GM19438 (cell line): ENCODE results near the gene SLC25A52.
"Not testable (repeated sequence)": the region's sequence is repeated elsewhere in the genome, so short reads cannot be mapped to it uniquely, and the experiment has no call there.

Experiments
- ATAC-seq: cut with Tn5 transposase; IDR thresholded peaks from one replicate; pipeline ENCODE4 v1.9.1; 2021; ENCODE audit warnings: low read depth; ENCODE audit not compliant: unreplicated experiment

Gene SLC25A52

GRCh38 chr18:31760695-31761094 is at the start of gene SLC25A52:
Gene SLC25A52 (minus strand): TSS chr18:31760880. CDS start chr18:31760661, 219 bp downstream.
- no peak for ATAC-seq

GRCh38 chr18:31809049-31809448 is 48.4 kb upstream of the SLC25A52 start:
- ATAC-seq = not testable (repeated sequence)

DNA sequence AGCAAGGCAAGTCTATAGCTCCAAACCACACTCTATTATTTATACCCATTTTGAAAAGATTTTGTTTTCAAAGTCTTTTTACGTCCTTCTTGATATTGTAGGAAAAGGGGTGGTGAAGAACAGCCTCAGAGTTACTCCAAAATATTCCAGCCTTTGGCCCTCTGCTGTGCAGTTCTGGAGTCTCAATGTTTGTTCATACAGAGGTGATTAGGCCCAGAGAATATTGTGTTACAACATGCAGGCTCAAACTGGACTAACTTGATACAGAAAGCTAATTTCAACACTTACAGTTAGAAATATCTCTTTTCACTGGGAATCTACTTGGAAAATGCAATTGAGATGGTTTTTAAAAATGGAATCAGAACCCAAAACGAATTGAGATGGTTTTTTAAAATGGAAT is 40.4 kb upstream of the SLC25A52 start:
- no peak for ATAC-seq

- not testable (repeated sequence) for ATAC-seq
Observed at GRCh38 chr18:31799257-31799656, 38.6 kb upstream of the SLC25A52 start.

GRCh38 chr18:31798399-31798798 is 37.7 kb upstream of the SLC25A52 start:
- no peak for ATAC-seq

- ATAC-seq = no peak
Observed at GRCh38 chr18:31795747-31796146, 35.1 kb upstream of the SLC25A52 start.

- no peak for ATAC-seq
Observed at GRCh38 chr18:31793531-31793930, 32.9 kb upstream of the SLC25A52 start.

GRCh38 chr18:31792580-31792911 is 31.9 kb upstream of the SLC25A52 start:
- no peak for ATAC-seq

- peak; percentile 94 for ATAC-seq
Observed at GRCh38 chr18:31791817-31792579, 31.3 kb upstream of the SLC25A52 start.

DNA sequence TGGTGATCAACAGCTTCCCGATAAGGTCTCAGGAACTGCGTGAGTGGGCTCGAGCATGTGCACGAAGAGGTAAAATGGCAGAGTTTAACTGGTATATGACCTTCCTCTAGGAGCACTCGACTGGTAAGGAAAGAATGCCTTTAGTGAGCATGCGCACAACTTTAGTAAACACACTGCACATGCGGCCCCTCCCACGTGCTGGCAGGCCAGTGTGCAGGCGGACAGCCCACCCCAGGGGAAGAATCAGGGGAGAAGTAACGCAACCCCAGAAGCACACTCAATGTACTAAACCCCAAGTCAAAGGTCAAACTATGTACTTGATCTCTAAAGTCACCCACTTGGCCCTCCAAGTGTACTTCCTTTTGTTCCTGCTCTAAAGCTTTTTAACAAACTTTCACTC is 28.7 kb upstream of the SLC25A52 start:
- ATAC-seq = no peak

DNA sequence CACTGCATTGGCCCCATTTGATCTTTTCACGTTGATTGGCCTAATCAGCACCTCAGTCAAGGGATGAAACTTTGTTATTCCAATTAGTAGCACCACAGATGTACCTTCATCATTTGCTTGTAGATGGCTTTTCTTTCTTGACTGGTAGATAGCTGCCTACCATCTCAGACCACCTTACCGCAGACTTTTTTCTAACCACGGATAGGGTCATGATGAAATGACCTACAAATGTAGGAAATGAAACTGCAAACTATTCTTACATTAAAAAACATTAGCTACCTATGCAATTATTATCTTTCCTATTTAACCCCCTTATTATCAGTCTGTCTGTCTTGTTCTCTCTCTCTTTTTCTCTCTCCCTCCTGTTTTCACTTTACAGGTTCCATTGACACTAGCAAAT is 22.4 kb upstream of the SLC25A52 start:
- no peak for ATAC-seq

DNA sequence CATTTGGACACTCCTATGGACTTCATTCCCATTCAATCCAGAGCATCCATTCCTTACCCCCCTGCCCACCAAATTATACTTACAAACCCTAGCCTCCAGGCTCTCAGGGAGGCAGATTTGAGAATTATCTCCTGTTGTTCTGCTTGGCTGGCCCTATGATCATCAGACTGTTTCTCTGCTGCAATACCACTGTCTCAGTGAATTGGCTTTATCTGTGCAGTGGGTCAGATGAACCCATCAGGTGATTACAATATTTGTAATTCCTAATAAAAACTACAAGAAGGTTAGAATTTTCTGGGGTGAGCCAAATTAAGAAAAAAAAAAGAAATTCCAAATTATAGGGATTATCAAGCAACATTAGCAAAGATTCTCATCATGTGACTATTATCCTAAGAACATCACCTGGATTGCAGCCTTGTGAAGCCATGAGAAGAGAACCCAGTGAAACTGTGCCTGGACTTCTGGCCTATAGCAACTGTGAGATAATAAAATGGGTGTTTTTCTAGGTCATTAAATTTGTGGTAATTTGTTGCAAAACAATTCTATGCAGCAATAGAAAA is 17.8 kb upstream of the SLC25A52 start:
- ATAC-seq = no peak

DNA sequence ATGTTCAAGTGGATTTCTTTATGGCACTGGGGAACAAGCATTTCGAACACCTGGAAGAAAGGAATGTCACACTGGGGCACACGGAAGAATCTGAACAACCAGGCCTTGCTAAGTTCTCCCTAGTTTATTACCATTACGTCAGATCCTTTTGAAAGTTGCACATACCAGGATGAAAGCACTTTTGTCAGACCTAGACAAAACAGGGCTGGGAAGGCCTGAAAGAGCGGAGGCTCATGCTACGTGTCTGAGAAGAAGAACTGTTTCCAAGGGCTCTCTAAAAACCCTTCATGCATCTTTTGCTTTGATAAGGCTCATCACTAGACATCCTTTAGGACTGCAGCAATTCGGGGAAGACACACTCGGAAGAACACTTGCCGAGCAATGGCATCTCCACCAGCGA is 15.4 kb upstream of the SLC25A52 start:
- no peak for ATAC-seq

- no peak for ATAC-seq
Observed at GRCh38 chr18:31774962-31775361, 14.3 kb upstream of the SLC25A52 start.

DNA sequence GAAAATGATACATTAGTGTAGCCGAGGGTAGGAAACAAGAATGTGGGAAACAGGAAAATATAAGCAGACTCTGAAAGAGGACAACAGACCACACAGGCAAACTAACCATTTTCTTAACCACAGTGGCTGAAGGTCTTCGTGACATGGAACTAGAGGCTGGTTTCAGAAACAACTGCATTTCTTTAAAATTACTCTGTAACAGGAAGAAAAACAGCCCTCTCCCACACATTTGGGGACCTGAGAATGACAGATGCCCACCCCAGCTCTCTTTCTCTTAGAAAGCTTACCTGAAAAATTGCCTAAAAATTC is 13.8 kb upstream of the SLC25A52 start:
- ATAC-seq = peak; percentile 91

DNA sequence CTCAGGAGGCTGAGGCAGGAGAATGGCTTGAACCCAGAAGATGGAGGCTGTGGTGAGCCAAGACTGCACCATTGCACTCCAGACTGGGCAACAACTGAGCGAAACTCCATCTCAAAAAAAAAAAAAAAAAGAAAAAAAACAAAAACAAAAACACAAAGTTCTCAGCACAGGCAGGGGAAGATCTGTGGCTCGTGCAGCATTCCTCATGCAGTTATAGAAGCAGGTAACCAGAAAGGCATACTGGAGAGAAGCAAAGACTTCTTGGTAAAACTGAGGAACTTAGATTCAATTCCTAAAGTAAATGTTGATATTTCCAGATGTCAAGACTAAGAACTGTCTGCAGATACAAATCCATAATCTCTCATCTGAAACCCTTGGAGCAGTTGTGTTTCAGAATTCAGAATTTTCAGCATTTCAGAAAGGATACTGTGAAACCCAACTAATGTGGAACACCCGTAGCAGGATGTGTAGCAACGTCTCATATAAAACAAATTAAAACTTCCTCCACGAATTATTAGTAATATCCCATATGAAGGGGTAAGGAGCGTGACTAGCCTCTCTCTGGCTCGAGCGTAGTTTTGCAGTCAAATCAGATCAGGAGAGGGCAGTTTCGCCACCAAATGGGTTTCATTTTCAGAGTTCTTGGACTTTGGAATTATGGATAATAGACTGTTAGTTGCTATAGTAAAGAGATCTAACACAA is 13.2 kb upstream of the SLC25A52 start:
- peak; percentile 31 for ATAC-seq

- ATAC-seq = no peak
Observed at GRCh38 chr18:31772699-31773098, 12.0 kb upstream of the SLC25A52 start.

DNA sequence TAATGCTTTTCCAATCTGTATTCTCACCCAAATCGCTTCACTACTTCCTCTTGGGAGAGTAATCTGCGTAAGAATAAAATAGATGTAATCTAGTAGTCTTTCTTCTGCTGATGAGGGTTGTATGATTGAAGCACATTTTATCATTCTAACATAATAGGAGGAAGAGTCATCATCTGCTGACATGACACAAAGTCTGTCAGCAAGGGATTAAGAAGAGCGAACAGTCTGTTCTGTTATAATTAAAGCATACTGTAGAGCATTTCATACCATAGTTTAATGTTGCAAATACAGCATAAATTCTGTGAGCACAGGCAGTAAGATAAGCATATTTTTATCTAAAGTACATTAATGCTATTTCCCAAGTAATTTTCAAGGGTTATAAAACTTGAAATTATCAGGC is 10.4 kb downstream of the SLC25A52 start:
- ATAC-seq = no peak

DNA sequence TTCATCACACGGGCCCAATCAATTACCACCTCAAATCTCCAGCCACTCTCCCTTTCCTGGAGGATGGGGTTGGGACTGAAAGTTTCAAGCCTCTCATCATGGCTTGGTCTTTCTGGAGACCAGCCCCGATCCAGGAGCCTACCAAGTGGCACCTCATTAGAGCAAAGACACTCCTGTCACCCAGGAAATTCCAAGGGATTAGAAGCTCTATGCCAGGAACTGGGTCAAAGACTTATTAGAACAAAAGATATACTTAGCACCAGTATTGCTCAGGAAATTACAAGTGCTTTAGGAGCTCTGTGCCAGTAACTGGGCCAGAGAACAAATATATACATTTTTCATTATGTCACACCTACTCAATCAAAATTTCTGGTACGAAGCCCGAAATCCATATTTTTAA is 14.3 kb downstream of the SLC25A52 start:
- ATAC-seq = no peak

GRCh38 chr18:31744321-31745067 is 16.2 kb downstream of the SLC25A52 start:
- ATAC-seq = no peak

GRCh38 chr18:31743600-31743999 is 17.1 kb downstream of the SLC25A52 start:
- ATAC-seq = not testable (repeated sequence)
